SU-DHL-6 (cell line): Measurements from ENCODE around the gene LRATD1.

Source experiments
- EZH2phosphoT487 ChIP-seq: fragments of 200-600 bp; sonication (generic), shearing (Covaris generic); conservative IDR thresholded peaks from 2 replicates; pipeline ENCODE4 v1.6.1; 2018; ENCODE audit warnings: mild to moderate bottlenecking, antibody characterized with exemption, low read length, moderate library complexity, mixed read lengths
- TF ChIP-seq, protein P1 (sequence below): fragments of 200-600 bp; sonication (generic); IDR thresholded peaks from one replicate; pipeline ENCODE4 v1.5.1; 2017; ENCODE audit warnings: antibody characterized with exemption, mild to moderate bottlenecking, low read length, moderate library complexity; ENCODE audit not compliant: insufficient read depth, poor library complexity, severe bottlenecking

DNA sequence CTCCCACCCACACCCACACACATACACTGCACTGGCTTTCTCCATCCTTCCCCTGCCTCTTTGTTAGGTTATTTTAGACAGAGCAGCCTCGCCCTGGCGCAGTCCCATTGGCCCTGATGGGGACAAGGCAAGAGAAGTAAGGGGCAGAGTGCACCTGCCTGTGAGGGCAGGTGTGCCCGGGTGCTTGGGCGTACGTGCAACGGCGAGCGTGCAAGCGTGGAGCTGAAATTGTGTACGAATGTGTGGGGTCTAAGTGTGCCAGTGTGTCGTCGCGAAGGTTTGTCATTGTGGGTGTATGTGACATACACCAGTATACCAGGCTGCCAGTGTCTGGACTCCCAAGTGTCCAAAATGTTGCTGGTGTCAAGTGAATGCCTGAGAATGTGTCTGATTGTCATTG lies 544 bp downstream of the LRATD1 start:
- no peak for TF ChIP-seq EZH2phosphoT487
- TF ChIP-seq, protein P1, sequence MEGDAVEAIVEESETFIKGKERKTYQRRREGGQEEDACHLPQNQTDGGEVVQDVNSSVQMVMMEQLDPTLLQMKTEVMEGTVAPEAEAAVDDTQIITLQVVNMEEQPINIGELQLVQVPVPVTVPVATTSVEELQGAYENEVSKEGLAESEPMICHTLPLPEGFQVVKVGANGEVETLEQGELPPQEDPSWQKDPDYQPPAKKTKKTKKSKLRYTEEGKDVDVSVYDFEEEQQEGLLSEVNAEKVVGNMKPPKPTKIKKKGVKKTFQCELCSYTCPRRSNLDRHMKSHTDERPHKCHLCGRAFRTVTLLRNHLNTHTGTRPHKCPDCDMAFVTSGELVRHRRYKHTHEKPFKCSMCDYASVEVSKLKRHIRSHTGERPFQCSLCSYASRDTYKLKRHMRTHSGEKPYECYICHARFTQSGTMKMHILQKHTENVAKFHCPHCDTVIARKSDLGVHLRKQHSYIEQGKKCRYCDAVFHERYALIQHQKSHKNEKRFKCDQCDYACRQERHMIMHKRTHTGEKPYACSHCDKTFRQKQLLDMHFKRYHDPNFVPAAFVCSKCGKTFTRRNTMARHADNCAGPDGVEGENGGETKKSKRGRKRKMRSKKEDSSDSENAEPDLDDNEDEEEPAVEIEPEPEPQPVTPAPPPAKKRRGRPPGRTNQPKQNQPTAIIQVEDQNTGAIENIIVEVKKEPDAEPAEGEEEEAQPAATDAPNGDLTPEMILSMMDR: no peak
